ENCODE measurements around the gene DNMT3L.

DNA sequence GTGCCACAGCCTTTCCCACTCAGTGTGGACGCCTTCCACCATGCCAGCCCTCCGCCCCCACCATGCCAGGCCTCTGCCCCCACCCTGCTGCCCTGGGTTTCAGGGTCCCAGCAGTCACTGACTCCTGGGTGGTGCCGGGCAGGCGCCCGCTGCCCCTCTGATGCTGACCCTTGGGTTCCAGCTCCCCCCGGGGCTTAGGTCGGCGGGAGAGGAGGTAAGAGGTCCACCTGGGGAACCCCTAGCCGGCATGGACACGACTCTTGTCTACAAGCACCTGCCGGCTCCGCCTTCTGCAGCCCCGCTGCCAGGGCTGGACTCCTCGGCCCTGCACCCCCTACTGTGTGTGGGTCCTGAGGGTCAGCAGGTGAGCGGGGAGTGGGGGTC lies 31.1 kb upstream of the DNMT3L start:
- TF ChIP-seq, protein P1, sequence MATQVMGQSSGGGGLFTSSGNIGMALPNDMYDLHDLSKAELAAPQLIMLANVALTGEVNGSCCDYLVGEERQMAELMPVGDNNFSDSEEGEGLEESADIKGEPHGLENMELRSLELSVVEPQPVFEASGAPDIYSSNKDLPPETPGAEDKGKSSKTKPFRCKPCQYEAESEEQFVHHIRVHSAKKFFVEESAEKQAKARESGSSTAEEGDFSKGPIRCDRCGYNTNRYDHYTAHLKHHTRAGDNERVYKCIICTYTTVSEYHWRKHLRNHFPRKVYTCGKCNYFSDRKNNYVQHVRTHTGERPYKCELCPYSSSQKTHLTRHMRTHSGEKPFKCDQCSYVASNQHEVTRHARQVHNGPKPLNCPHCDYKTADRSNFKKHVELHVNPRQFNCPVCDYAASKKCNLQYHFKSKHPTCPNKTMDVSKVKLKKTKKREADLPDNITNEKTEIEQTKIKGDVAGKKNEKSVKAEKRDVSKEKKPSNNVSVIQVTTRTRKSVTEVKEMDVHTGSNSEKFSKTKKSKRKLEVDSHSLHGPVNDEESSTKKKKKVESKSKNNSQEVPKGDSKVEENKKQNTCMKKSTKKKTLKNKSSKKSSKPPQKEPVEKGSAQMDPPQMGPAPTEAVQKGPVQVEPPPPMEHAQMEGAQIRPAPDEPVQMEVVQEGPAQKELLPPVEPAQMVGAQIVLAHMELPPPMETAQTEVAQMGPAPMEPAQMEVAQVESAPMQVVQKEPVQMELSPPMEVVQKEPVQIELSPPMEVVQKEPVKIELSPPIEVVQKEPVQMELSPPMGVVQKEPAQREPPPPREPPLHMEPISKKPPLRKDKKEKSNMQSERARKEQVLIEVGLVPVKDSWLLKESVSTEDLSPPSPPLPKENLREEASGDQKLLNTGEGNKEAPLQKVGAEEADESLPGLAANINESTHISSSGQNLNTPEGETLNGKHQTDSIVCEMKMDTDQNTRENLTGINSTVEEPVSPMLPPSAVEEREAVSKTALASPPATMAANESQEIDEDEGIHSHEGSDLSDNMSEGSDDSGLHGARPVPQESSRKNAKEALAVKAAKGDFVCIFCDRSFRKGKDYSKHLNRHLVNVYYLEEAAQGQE (IDR thresholded peaks at IDR 0.05): no peak
- TF ChIP-seq, protein P2, sequence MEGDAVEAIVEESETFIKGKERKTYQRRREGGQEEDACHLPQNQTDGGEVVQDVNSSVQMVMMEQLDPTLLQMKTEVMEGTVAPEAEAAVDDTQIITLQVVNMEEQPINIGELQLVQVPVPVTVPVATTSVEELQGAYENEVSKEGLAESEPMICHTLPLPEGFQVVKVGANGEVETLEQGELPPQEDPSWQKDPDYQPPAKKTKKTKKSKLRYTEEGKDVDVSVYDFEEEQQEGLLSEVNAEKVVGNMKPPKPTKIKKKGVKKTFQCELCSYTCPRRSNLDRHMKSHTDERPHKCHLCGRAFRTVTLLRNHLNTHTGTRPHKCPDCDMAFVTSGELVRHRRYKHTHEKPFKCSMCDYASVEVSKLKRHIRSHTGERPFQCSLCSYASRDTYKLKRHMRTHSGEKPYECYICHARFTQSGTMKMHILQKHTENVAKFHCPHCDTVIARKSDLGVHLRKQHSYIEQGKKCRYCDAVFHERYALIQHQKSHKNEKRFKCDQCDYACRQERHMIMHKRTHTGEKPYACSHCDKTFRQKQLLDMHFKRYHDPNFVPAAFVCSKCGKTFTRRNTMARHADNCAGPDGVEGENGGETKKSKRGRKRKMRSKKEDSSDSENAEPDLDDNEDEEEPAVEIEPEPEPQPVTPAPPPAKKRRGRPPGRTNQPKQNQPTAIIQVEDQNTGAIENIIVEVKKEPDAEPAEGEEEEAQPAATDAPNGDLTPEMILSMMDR (IDR thresholded peaks at IDR 0.05; ENCODE audit: low read depth, low read length, missing input control): no peak
- TF ChIP-seq YY1 (IDR thresholded peaks at IDR 0.05) (no peak), EGR1 (IDR thresholded peaks at IDR 0.05; ENCODE audit: low read depth in 2 of 2) (no peak), FOXA1 (IDR thresholded peaks at IDR 0.05) (no peak), TAF1 (conservative IDR thresholded peaks at IDR 0.05) (no peak), RAD21 (IDR thresholded peaks at IDR 0.05) (no peak), SP1 (IDR thresholded peaks at IDR 0.05) (no peak), JUND (IDR thresholded peaks at IDR 0.05) (no peak), GABPA (IDR thresholded peaks at IDR 0.05 in 1 of 2, conservative IDR thresholded peaks at IDR 0.05 in 1 of 2) (no peak), HNF4G (IDR thresholded peaks at IDR 0.05) (no peak)
- TF ChIP-seq, protein P3, sequence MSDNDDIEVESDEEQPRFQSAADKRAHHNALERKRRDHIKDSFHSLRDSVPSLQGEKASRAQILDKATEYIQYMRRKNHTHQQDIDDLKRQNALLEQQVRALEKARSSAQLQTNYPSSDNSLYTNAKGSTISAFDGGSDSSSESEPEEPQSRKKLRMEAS (IDR thresholded peaks at IDR 0.05): no peak
- TF ChIP-seq, protein P4, sequence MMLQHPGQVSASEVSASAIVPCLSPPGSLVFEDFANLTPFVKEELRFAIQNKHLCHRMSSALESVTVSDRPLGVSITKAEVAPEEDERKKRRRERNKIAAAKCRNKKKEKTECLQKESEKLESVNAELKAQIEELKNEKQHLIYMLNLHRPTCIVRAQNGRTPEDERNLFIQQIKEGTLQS (IDR thresholded peaks at IDR 0.05): no peak
- TF ChIP-seq, protein P5, sequence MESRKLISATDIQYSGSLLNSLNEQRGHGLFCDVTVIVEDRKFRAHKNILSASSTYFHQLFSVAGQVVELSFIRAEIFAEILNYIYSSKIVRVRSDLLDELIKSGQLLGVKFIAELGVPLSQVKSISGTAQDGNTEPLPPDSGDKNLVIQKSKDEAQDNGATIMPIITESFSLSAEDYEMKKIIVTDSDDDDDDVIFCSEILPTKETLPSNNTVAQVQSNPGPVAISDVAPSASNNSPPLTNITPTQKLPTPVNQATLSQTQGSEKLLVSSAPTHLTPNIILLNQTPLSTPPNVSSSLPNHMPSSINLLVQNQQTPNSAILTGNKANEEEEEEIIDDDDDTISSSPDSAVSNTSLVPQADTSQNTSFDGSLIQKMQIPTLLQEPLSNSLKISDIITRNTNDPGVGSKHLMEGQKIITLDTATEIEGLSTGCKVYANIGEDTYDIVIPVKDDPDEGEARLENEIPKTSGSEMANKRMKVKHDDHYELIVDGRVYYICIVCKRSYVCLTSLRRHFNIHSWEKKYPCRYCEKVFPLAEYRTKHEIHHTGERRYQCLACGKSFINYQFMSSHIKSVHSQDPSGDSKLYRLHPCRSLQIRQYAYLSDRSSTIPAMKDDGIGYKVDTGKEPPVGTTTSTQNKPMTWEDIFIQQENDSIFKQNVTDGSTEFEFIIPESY (IDR thresholded peaks at IDR 0.05): no peak

All from liver (tissue), 3 donors.